HG02759 (cell line): Measurements from ENCODE around the gene CDC123.
"Not testable (repeated sequence)": the region's sequence is repeated elsewhere in the genome, so short reads cannot be mapped to it uniquely, and the experiment has no call there.

ENCODE experiments used
- ATAC-seq: cut with Tn5 transposase; IDR thresholded peaks from one replicate; pipeline ENCODE4 v1.9.1; 2021; ENCODE audit warnings: mild to moderate bottlenecking, moderate library complexity; ENCODE audit not compliant: unreplicated experiment

Gene CDC123

GRCh38 chr10:12195603-12196506 lies at the start of gene CDC123, which contains the start of gene NUDT5:
Gene CDC123 (plus strand): TSS chr10:12196188. CDS start chr10:12196246, 58 bp downstream.
Gene NUDT5 (minus strand): TSS chr10:12195891. CDS start chr10:12186291, 9,600 bp downstream.
- ATAC-seq: peak; percentile 93

- ATAC-seq: no peak
These were observed 45.8 kb upstream of the CDC123 start for GRCh38 chr10:12150163-12150562.

GRCh38 chr10:12154516-12154915 lies 41.5 kb upstream of the CDC123 start:
- no peak for ATAC-seq

GRCh38 chr10:12156367-12157123 lies 39.4 kb upstream of the CDC123 start:
- ATAC-seq: no peak

GRCh38 chr10:12158111-12158510 lies 37.9 kb upstream of the CDC123 start:
- no peak for ATAC-seq

GRCh38 chr10:12160664-12161063 lies 35.3 kb upstream of the CDC123 start:
- no peak for ATAC-seq

GRCh38 chr10:12162927-12163326 lies 33.1 kb upstream of the CDC123 start:
- ATAC-seq: no peak

- no peak for ATAC-seq
These were observed 31.9 kb upstream of the CDC123 start for GRCh38 chr10:12164085-12164484.

- ATAC-seq: no peak
These were observed 31.0 kb upstream of the CDC123 start for GRCh38 chr10:12165036-12165435.

GRCh38 chr10:12165999-12166775 lies 29.8 kb upstream of the CDC123 start:
- ATAC-seq: no peak

- not testable (repeated sequence) for ATAC-seq
These were observed 24.5 kb upstream of the CDC123 start for GRCh38 chr10:12171512-12171911.

GRCh38 chr10:12177642-12178041 lies 18.3 kb upstream of the CDC123 start:
- ATAC-seq: no peak

- no peak for ATAC-seq
These were observed 16.3 kb upstream of the CDC123 start for GRCh38 chr10:12179606-12180170.

- no peak for ATAC-seq
These were observed 15.6 kb upstream of the CDC123 start for GRCh38 chr10:12180221-12180974.

GRCh38 chr10:12181065-12181775 lies 14.8 kb upstream of the CDC123 start:
- peak; percentile 70 for ATAC-seq

GRCh38 chr10:12184165-12184564 lies 11.8 kb upstream of the CDC123 start:
- no peak for ATAC-seq

GRCh38 chr10:12186323-12186722 lies 9.7 kb upstream of the CDC123 start:
- ATAC-seq: no peak

- ATAC-seq: no peak
These were observed 8.6 kb upstream of the CDC123 start for GRCh38 chr10:12187321-12187905.

- no peak for ATAC-seq
These were observed 7.3 kb upstream of the CDC123 start for GRCh38 chr10:12188656-12189055.
